ENCODE measurements around the gene MROH7. TPM values are rescaled to one million over a fixed set of nuclear protein-coding genes. Genes with fewer than 3 reads are reported as not detected.

Gene MROH7
- total and polyA plus RNA-seq, 4 donors: 0.21 to 3.4 (median 1.9) TPM

DNA sequence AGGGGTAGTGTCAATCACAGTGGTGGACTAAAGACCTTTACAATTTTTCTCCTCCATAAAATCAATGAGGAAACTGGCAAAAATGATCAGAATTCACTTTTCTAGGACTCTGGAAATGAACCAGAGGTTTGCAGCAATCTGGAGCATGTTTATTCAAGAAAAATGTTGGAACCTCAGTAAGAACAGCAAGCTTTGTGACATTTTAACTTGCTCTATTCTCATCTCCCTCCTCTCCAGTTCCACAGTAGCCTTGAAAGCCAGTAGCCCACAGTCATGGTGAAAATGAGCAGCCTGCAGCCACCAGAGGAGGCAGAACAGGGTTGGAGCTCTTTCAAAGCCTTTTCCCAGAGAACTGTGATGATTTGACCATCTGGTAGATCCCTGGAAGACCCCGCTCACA lies 83.2 kb downstream of the MROH7 start:
- H3K9me3 ChIP-seq (ENCODE audit: control insufficient read depth in 4 of 4, insufficient read depth in 3 of 4, low read length in 3 of 4): peaks cover 0 to 10% (median 0%) of the 10 kb centered on the region in 4 donors
- no peaks in the 10 kb centered on the region for H3K4me1 ChIP-seq (ENCODE audit: control insufficient read depth in 5 of 5, insufficient read depth in 5 of 5, low read length in 5 of 5)
- WGBS, 2 donors: 98 to 100% methylated on average over 1 of the region's 1 CpG
- no peak overlapping the region for H3K9ac ChIP-seq (ENCODE audit: insufficient read depth in 1 of 2, low read length in 2 of 2)
- TF ChIP-seq, protein P1, sequence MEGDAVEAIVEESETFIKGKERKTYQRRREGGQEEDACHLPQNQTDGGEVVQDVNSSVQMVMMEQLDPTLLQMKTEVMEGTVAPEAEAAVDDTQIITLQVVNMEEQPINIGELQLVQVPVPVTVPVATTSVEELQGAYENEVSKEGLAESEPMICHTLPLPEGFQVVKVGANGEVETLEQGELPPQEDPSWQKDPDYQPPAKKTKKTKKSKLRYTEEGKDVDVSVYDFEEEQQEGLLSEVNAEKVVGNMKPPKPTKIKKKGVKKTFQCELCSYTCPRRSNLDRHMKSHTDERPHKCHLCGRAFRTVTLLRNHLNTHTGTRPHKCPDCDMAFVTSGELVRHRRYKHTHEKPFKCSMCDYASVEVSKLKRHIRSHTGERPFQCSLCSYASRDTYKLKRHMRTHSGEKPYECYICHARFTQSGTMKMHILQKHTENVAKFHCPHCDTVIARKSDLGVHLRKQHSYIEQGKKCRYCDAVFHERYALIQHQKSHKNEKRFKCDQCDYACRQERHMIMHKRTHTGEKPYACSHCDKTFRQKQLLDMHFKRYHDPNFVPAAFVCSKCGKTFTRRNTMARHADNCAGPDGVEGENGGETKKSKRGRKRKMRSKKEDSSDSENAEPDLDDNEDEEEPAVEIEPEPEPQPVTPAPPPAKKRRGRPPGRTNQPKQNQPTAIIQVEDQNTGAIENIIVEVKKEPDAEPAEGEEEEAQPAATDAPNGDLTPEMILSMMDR (IDR thresholded peaks at IDR 0.05; ENCODE audit: control extremely low read depth, extremely low read depth): no peak
- DNase-seq: no peak
- peaks cover 28 to 58% (median 54%) of the 10 kb centered on the region in 4 donors for H3K36me3 ChIP-seq (ENCODE audit: control insufficient read depth in 4 of 4, insufficient read depth in 4 of 4, low read length in 4 of 4)
- H3K27ac ChIP-seq (ENCODE audit: low read depth in 1 of 2, low read length in 1 of 2): no peak overlapping the region
- H3K4me3 ChIP-seq: no peak overlapping the region
- ATAC-seq (ENCODE audit: insufficient read depth, low FRiP score): no peak
- H3K27me3 ChIP-seq (ENCODE audit: control insufficient read depth in 3 of 3, insufficient read depth in 3 of 3, low read length in 2 of 3): no peaks in the 10 kb centered on the region

DNA sequence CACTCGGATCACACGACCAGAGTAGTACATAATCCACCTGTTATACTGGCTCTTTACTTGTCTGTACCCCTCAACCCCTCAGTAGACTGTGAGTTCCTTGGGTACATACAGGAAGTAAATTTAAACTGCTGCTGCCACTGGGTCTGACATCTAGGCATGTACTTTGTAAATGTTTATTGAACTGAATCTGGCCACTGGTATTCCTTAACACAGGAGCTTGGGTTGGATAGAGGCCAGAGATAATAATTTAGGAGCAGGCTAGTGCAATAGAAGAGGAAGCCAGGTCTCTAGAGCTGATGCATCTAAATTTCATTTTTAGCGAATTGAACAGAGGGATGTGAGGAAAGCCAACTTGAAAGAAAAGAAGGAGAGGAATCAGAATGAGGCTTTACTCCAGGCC lies 86.4 kb downstream of the MROH7 start:
- Histone ChIP-seq H3K9ac (ENCODE audit: insufficient read depth in 1 of 2, low read length in 2 of 2) (no peak overlapping the region), H3K4me1 (ENCODE audit: control insufficient read depth in 5 of 5, insufficient read depth in 5 of 5, low read length in 5 of 5) (no peaks in the 10 kb centered on the region), H3K9me3 (ENCODE audit: control insufficient read depth in 4 of 4, insufficient read depth in 3 of 4, low read length in 3 of 4) (peaks cover 0 to 10% (median 0%) of the 10 kb centered on the region in 4 donors), H3K27ac (ENCODE audit: low read depth in 1 of 2, low read length in 1 of 2) (no peak overlapping the region), H3K36me3 (ENCODE audit: control insufficient read depth in 4 of 4, insufficient read depth in 4 of 4, low read length in 4 of 4) (peaks cover 35 to 57% (median 52%) of the 10 kb centered on the region in 4 donors), H3K27me3 (ENCODE audit: control insufficient read depth in 3 of 3, insufficient read depth in 3 of 3, low read length in 2 of 3) (no peaks in the 10 kb centered on the region), H3K4me3 (no peak overlapping the region)
- TF ChIP-seq, protein P1 (IDR thresholded peaks at IDR 0.05; ENCODE audit: control extremely low read depth, extremely low read depth): no peak
- WGBS, 2 donors: 88 to 97% methylated on average over 3 of the region's 3 CpGs
- ATAC-seq (ENCODE audit: insufficient read depth, low FRiP score): no peak
- DNase-seq: no peak

DNA sequence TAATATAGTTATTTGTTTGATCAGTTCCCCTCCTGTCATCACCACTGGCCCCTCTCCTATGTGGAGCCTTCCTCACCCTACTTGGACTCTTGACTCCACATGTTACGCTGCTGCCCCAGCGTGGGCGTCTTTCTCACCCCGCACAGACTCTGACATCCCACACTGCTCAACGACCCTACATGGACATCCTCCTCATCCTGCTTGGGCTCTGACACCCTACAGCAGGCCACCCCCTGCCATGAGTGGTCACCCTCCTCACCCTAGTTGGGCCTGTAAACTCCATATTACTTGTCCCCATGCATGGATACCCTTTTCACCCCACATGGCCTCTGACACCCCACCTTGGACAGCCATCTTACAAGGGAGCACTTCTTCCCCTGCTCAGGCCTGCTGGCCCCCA lies 95.1 kb downstream of the MROH7 start:
- H3K27ac ChIP-seq (ENCODE audit: low read depth in 1 of 2, low read length in 1 of 2): no peak overlapping the region
- DNase-seq (no peak), ATAC-seq (ENCODE audit: insufficient read depth, low FRiP score) (no peak)
- TF ChIP-seq, protein P1 (IDR thresholded peaks at IDR 0.05; ENCODE audit: control extremely low read depth, extremely low read depth): no peak
- peaks cover 29 to 44% (median 35%) of the 10 kb centered on the region in 4 donors for H3K36me3 ChIP-seq (ENCODE audit: control insufficient read depth in 4 of 4, insufficient read depth in 4 of 4, low read length in 4 of 4)
- H3K9me3 ChIP-seq (ENCODE audit: control insufficient read depth in 4 of 4, insufficient read depth in 3 of 4, low read length in 3 of 4): no peaks in the 10 kb centered on the region
- no peaks in the 10 kb centered on the region for H3K4me1 ChIP-seq (ENCODE audit: control insufficient read depth in 5 of 5, insufficient read depth in 5 of 5, low read length in 5 of 5)
- H3K9ac ChIP-seq (ENCODE audit: insufficient read depth in 1 of 2, low read length in 2 of 2): no peak overlapping the region
- no peaks in the 10 kb centered on the region for H3K27me3 ChIP-seq (ENCODE audit: control insufficient read depth in 3 of 3, insufficient read depth in 3 of 3, low read length in 2 of 3)
- H3K4me3 ChIP-seq: no peak overlapping the region
- WGBS, 2 donors: 92 to 94% methylated on average over 5 of the region's 5 CpGs

DNA sequence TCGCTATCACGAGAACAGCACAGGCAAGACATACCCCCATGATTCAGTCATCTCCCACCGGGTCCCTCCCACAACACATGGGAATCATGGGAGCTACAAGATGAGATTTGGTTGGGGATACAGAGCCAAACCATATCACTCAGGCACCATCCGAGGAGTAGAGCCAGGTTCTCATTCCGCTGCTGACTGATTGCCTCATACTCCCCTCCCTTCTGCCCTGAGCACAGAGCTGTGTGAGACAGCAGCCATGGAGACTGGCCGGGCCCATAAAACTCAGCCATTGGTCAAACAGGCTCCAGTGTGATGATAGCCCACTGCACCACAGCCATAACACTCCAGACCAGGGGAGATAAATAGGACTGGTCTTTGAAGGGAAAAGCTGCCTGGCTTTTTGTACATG lies 96.7 kb downstream of the MROH7 start:
- Histone ChIP-seq H3K27me3 (ENCODE audit: control insufficient read depth in 3 of 3, insufficient read depth in 3 of 3, low read length in 2 of 3) (no peaks in the 10 kb centered on the region), H3K27ac (ENCODE audit: low read depth in 1 of 2, low read length in 1 of 2) (no peak overlapping the region), H3K4me3 (no peak overlapping the region), H3K36me3 (ENCODE audit: control insufficient read depth in 4 of 4, insufficient read depth in 4 of 4, low read length in 4 of 4) (peaks cover 23 to 48% (median 42%) of the 10 kb centered on the region in 4 donors), H3K4me1 (ENCODE audit: control insufficient read depth in 5 of 5, insufficient read depth in 5 of 5, low read length in 5 of 5) (no peaks in the 10 kb centered on the region), H3K9me3 (ENCODE audit: control insufficient read depth in 4 of 4, insufficient read depth in 3 of 4, low read length in 3 of 4) (no peaks in the 10 kb centered on the region), H3K9ac (ENCODE audit: insufficient read depth in 1 of 2, low read length in 2 of 2) (no peak overlapping the region)
- no peak for DNase-seq
- TF ChIP-seq, protein P1 (IDR thresholded peaks at IDR 0.05; ENCODE audit: control extremely low read depth, extremely low read depth): no peak
- ATAC-seq (ENCODE audit: insufficient read depth, low FRiP score): no peak
- WGBS, 2 donors: 94 to 97% methylated on average over 6 of the region's 6 CpGs
